Nephron (organoid): ENCODE data around the gene NOX4.

Experiments
- H3K27ac Mint-ChIP-seq, 3 experiments: 2 replicates each; pipeline ENCODE4 v1.8.0; 2020; ENCODE audit warnings: mixed read lengths in 3 of 3, mild to moderate bottlenecking in 2 of 3, moderate library complexity in 1 of 3
- H3K27me3 Mint-ChIP-seq: 2 replicates; pipeline ENCODE4 v1.8.0; 2021; ENCODE audit warnings: low read depth, mild to moderate bottlenecking, moderate library complexity, mixed read lengths
- H3K36me3 Mint-ChIP-seq: 2 replicates; pipeline ENCODE4 v1.8.0; 2020; ENCODE audit warnings: low read depth, mixed read lengths
- H3K4me1 Mint-ChIP-seq: 2 replicates; pipeline ENCODE4 v1.8.0; 2020; ENCODE audit warnings: mixed read lengths
- H3K4me3 Mint-ChIP-seq, 3 experiments: 2 replicates each; pipeline ENCODE4 v1.8.0; 2020; ENCODE audit warnings: mild to moderate bottlenecking in 3 of 3, mixed read lengths in 3 of 3, moderate library complexity in 2 of 3
- H3K9me3 Mint-ChIP-seq: 2 replicates; pipeline ENCODE4 v1.8.0; 2020; ENCODE audit warnings: mixed read lengths
- CTCF ChIP-seq, 3 experiments: fragments of 200-600 bp; sonication (generic); IDR thresholded peaks; one replicate each; pipeline ENCODE4 v1.5.0; 2021; ENCODE audit warnings: antibody characterized with exemption in 3 of 3; ENCODE audit not compliant: unreplicated experiment in 3 of 3

The NOX4 gene

GRCh38 chr11:89490981-89491690 is at the start of gene NOX4:
NOX4 (minus strand) TSS chr11:89491375; CDS start chr11:89491246, 129 bp downstream.
- H3K4me1 Mint-ChIP-seq: peaks cover 29% of the 10 kb centered on the region
- H3K9me3 Mint-ChIP-seq: no peaks in the 10 kb centered on the region
- TF ChIP-seq CTCF (IDR thresholded peaks at IDR 0.05; ENCODE audit: unreplicated experiment in 3 of 3): no peak
- H3K27ac Mint-ChIP-seq: peak within 1 kb of the TSS; percentile 99 to 100 (median 100)
- H3K27me3 Mint-ChIP-seq: no peaks in the 10 kb centered on the region
- no peaks in the 10 kb centered on the region for H3K36me3 Mint-ChIP-seq
- H3K4me3 Mint-ChIP-seq: peak within 1 kb of the TSS; percentile 80 to 93 (median 90)

- no peaks in the 10 kb centered on the region for H3K36me3 Mint-ChIP-seq
- no peak overlapping the region for H3K27ac Mint-ChIP-seq
- no peak overlapping the region for H3K4me3 Mint-ChIP-seq
- H3K4me1 Mint-ChIP-seq: peaks cover 6% of the 10 kb centered on the region
- H3K27me3 Mint-ChIP-seq: no peaks in the 10 kb centered on the region
- no peaks in the 10 kb centered on the region for H3K9me3 Mint-ChIP-seq
- no peak for TF ChIP-seq CTCF (IDR thresholded peaks at IDR 0.05; ENCODE audit: unreplicated experiment in 3 of 3)
Measured at GRCh38 chr11:89540826-89541225, 49.7 kb upstream of the NOX4 start.

- TF ChIP-seq CTCF (IDR thresholded peaks at IDR 0.05; ENCODE audit: unreplicated experiment in 3 of 3): no peak
- H3K36me3 Mint-ChIP-seq: no peaks in the 10 kb centered on the region
- no peaks in the 10 kb centered on the region for H3K9me3 Mint-ChIP-seq
- no peak overlapping the region for H3K27ac Mint-ChIP-seq
- no peak overlapping the region for H3K4me3 Mint-ChIP-seq
- no peaks in the 10 kb centered on the region for H3K27me3 Mint-ChIP-seq
- H3K4me1 Mint-ChIP-seq: peaks cover 25% of the 10 kb centered on the region
Measured at GRCh38 chr11:89537936-89538335, 46.8 kb upstream of the NOX4 start.

GRCh38 chr11:89536926-89537325 is 45.8 kb upstream of the NOX4 start:
- peaks cover 28% of the 10 kb centered on the region for H3K4me1 Mint-ChIP-seq
- H3K4me3 Mint-ChIP-seq: no peak overlapping the region
- no peaks in the 10 kb centered on the region for H3K36me3 Mint-ChIP-seq
- H3K9me3 Mint-ChIP-seq: no peaks in the 10 kb centered on the region
- H3K27ac Mint-ChIP-seq: peak overlapping the region in 1 of 3 experiments; percentile 44
- TF ChIP-seq CTCF (IDR thresholded peaks at IDR 0.05; ENCODE audit: unreplicated experiment in 3 of 3): no peak
- H3K27me3 Mint-ChIP-seq: no peaks in the 10 kb centered on the region

GRCh38 chr11:89535221-89535620 is 44.0 kb upstream of the NOX4 start:
- Mint-ChIP-seq H3K4me3 (peak overlapping the region in 1 of 3 experiments; percentile 8), H3K27me3 (no peaks in the 10 kb centered on the region), H3K4me1 (peaks cover 28% of the 10 kb centered on the region), H3K36me3 (no peaks in the 10 kb centered on the region), H3K27ac (peak overlapping the region; percentile 8 to 63 (median 20)), H3K9me3 (no peaks in the 10 kb centered on the region)
- TF ChIP-seq CTCF (IDR thresholded peaks at IDR 0.05; ENCODE audit: unreplicated experiment in 3 of 3): no peak
